Measurements from ENCODE around the gene FIG4. TPM values are rescaled to one million over a fixed set of nuclear protein-coding genes. Genes with fewer than 3 reads are reported as not detected.

Gene FIG4
- total and polyA plus RNA-seq, 2 of the 4 experiments (the other 2 are of a cell fraction) = 12.1 to 15.4 TPM

DNA sequence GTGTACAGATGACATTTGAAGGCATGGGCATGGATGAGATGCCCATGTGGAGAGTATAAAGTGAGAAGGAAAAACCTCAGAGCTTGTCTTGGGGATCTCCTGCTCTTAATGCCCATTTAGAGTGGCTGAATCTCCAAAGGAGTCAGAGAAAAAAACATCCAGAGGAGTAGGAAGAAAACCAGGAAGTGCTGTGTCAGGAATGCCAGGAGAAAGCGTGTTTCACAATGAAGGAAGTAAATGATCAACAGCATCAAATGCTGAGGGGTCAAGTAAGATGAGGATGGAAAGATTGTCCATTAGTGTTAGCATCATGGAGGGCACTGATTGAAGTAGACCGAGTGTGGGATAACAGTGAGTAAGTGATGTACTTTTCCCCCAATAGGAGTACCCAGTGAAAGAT is 56.1 kb downstream of the FIG4 start:
- no TSS peak for BruUV-seq (replicated peaks)
- CTCF ChIA-PET = no interaction called here

More for the DNA sequence above, 56.1 kb downstream of the FIG4 start:
- dilution Hi-C loops (cut with HindIII; ENCODE audit: low sequenced_read_pairs, unreplicated experiment) = no loop called here
- no peak overlapping the region for H3K4me2 ChIP-seq (ENCODE audit: low read depth, low read length)
- H3K23ac ChIP-seq (ENCODE audit: low read depth, low read length) = no peak overlapping the region
- 83% methylated on average over 1 of the region's 2 CpGs; no CpG with 5 or more reads in 1 of the 2 experiments for WGBS, 2 experiments (ENCODE audit: extremely low coverage in 2 of 2, insufficient read length in 1 of 2)
- H3K18ac ChIP-seq (ENCODE audit: low read depth, low read length) = no peak overlapping the region
- H4K5ac ChIP-seq (ENCODE audit: low read depth, low read length) = no peak overlapping the region
- no peak overlapping the region for H2BK15ac ChIP-seq (ENCODE audit: low read depth, low read length)
- H2BK20ac ChIP-seq (ENCODE audit: low read depth, low read length) = no peak overlapping the region
- H3K4ac ChIP-seq (ENCODE audit: low read depth, low read length) = no peak overlapping the region
- no peak overlapping the region for H3K56ac ChIP-seq (ENCODE audit: extremely low read depth, insufficient read depth, low read length)
- in situ Hi-C loops (cut with MboI; ENCODE audit: low sequenced_read_pairs) = no loop called here
- peaks cover 4% of the 10 kb centered on the region; the same call in 1 of the 2 replicates for H3K4me1 ChIP-seq (ENCODE audit: control insufficient read depth, insufficient read depth, low read length)
- H2AFZ ChIP-seq (replicated peaks; ENCODE audit: low read length, poor library complexity) = no peak overlapping the region
- POLR2A ChIA-PET (ENCODE audit: unreplicated experiment) = no interaction called here
- H3K9me3 ChIP-seq (ENCODE audit: control insufficient read depth, insufficient read depth, low read length) = no peaks in the 10 kb centered on the region
- H3K14ac ChIP-seq (replicated peaks; ENCODE audit: low read depth, low read length) = no peak overlapping the region
- no peaks in the 10 kb centered on the region for H3K27me3 ChIP-seq (ENCODE audit: control insufficient read depth, insufficient read depth, low read length)
- H3K79me1 ChIP-seq (ENCODE audit: low read depth in 1 of 2, low read length in 2 of 2) = no peaks in the 10 kb centered on the region
- no peak overlapping the region for H4K8ac ChIP-seq (ENCODE audit: low read depth in 2 of 2, low read length in 2 of 2)
- no peak for ATAC-seq (ENCODE audit: low read depth)
- no peak overlapping the region for H2AK9ac ChIP-seq (replicated peaks; ENCODE audit: low read depth, low read length, poor library complexity)
- no peak overlapping the region for H3K4me3 ChIP-seq (ENCODE audit: insufficient read depth, low read depth, low read length)
- no peaks in the 10 kb centered on the region for H3K36me3 ChIP-seq (ENCODE audit: control insufficient read depth, insufficient read depth, low read length)
- H3K9ac ChIP-seq (ENCODE audit: low read depth, low read length) = no peak overlapping the region
- TF ChIP-seq FOS (IDR thresholded peaks at IDR 0.05; ENCODE audit: low read depth, low read length) = no peak
- TF ChIP-seq RCOR1 (IDR thresholded peaks at IDR 0.05; ENCODE audit: insufficient replicate concordance, low read length) = no peak
- no peak for TF ChIP-seq RFX5 (IDR thresholded peaks at IDR 0.05; ENCODE audit: low read depth, low read length)
- no peak for TF ChIP-seq MAZ (IDR thresholded peaks at IDR 0.05; ENCODE audit: borderline replicate concordance, low read depth, low read length)
- TF ChIP-seq CHD1 (IDR thresholded peaks at IDR 0.05; ENCODE audit: low read depth, low read length) = no peak
- H4K91ac ChIP-seq (ENCODE audit: insufficient read depth, low read depth, low read length) = no peak overlapping the region
- no peak for DNase-seq
- intact Hi-C loops (cut with micrococcal nuclease) = no loop called here
- H2BK5ac ChIP-seq (ENCODE audit: low read depth, low read length, poor library complexity, severe bottlenecking) = no peak overlapping the region
- H2BK120ac ChIP-seq (ENCODE audit: low read depth, low read length) = no peak overlapping the region
- H2AK5ac ChIP-seq (ENCODE audit: low read depth, low read length) = no peak overlapping the region
- no peak overlapping the region for H3K27ac ChIP-seq (ENCODE audit: insufficient read depth, low read length)
- H3K9me1 ChIP-seq (ENCODE audit: insufficient read depth, low read length) = peaks cover 4% of the 10 kb centered on the region; the same call in 1 of the 2 replicates
- no peaks in the 10 kb centered on the region for H4K20me1 ChIP-seq (ENCODE audit: insufficient read depth, low read length)
